DMS79 (cell line): ENCODE data around the gene XAB2.

Source experiments
- DNase-seq: peaks from one replicate; lab custom pipeline; 2025; lab: John Stamatoyannopoulos, UW

XAB2 gene

GRCh38 chr19:7575434-7576040, 53.8 kb downstream of the XAB2 start:
- DNase-seq: no peak

DNA sequence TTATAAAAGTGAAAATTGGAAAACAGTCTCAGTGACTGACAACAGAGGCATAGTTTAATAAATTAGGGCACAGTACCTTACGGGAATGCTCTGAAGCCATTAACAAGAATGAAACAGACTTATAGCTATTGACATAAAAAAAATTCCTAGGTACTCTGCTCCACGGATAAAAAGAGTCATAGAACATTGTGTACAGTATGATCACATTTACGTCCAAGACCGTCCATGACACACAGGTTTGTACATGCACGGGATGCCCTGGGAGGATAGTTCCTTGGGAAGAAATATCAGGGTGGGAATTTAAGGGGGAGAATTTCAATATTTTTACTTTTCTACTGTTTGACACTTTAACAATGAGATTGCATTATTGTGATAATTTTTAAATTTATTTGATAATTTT, 58.6 kb downstream of the XAB2 start:
- DNase-seq: no peak
